Activated naive CD4-positive, alpha-beta T cell treated with anti-CD3 and anti-CD28 coated beads for 36 hours (primary cell): ENCODE data around the gene SGCG. TPM values are rescaled to one million over a fixed set of nuclear protein-coding genes. Genes with fewer than 3 reads are reported as not detected.

Experiments used
- CTCF ChIA-PET: fragments of 350-600 bp; sonication (Branson Sonifier 250); formaldehyde crosslinking; loops from one replicate; lab custom pipeline; 2021; ENCODE audit warnings: antibody characterized with exemption; lab: Charles Lee
- DNase-seq: peaks from one replicate; pipeline ENCODE4 v3.0.0-alpha.2; 2020
- H3K27ac Mint-ChIP-seq: one replicate; pipeline ENCODE4 v1.8.0; 2021; ENCODE audit warnings: mild to moderate bottlenecking, mixed read lengths
- H3K27me3 Mint-ChIP-seq: one replicate; pipeline ENCODE4 v1.8.0; 2021; ENCODE audit warnings: low read depth, mixed read lengths
- H3K36me3 Mint-ChIP-seq: one replicate; pipeline ENCODE4 v1.8.0; 2021; ENCODE audit warnings: low read depth, mixed read lengths
- H3K4me1 Mint-ChIP-seq: one replicate; pipeline ENCODE4 v1.8.0; 2021; ENCODE audit warnings: low read depth, mixed read lengths
- H3K4me3 Mint-ChIP-seq: one replicate; pipeline ENCODE4 v1.8.0; 2021; ENCODE audit warnings: mild to moderate bottlenecking, moderate library complexity, mixed read lengths
- H3K9me3 Mint-ChIP-seq: one replicate; pipeline ENCODE4 v1.8.0; 2021; ENCODE audit warnings: mixed read lengths
- intact Hi-C: fragments of 100-400 bp; cut with micrococcal nuclease; formaldehyde crosslinking; loops from one replicate; pipeline ENCODE4 v1.15.1; 2023
- total RNA-seq, 2 experiments: library from RNA; stranded (reverse); gene quantifications; one replicate each; pipeline ENCODE4 v1.2.3, GENCODE V29; 2021

Gene SGCG
- total RNA-seq, 2 experiments from 2014 or later = not detected

- H3K4me1 Mint-ChIP-seq = peaks cover 11% of the 10 kb centered on the region
- DNase-seq = no peak
- CTCF ChIA-PET = no interaction called here
- intact Hi-C loops = no loop called here
- no peaks in the 10 kb centered on the region for H3K27me3 Mint-ChIP-seq
- H3K4me3 Mint-ChIP-seq = no peak overlapping the region
- H3K9me3 Mint-ChIP-seq = peaks cover 7% of the 10 kb centered on the region
- H3K27ac Mint-ChIP-seq = no peak overlapping the region
- peaks cover 82% of the 10 kb centered on the region for H3K36me3 Mint-ChIP-seq
Measured at GRCh38 chr13:23349161-23349897, 168.6 kb downstream of the SGCG start.

- no peaks in the 10 kb centered on the region for H3K27me3 Mint-ChIP-seq
Measured at GRCh38 chr13:23350009-23350408, 169.2 kb downstream of the SGCG start.

DNA sequence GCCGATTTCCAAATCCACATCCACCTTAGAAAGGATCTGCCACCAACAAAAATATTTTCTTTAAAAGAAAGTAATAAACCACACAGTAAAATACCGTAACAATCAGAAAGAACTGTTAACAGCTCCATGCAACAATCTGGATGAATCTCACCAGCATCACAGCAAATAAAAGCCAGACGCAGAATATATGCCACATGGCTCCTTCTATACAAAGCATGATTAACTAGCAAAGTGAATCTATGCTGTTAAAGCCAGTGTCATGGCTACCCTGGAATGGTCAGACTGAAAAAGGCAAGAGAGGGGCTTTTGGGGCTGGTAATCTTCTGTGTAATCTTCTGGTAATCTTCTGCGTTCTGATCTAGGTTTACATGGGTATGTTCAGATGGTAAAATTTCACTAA is 171.4 kb downstream of the SGCG start:
- H3K27me3 Mint-ChIP-seq = no peaks in the 10 kb centered on the region
- peaks cover 75% of the 10 kb centered on the region for H3K36me3 Mint-ChIP-seq
- no peak overlapping the region for H3K27ac Mint-ChIP-seq
- CTCF ChIA-PET = no interaction called here
- peaks cover 2% of the 10 kb centered on the region for H3K9me3 Mint-ChIP-seq
- DNase-seq = no peak
- intact Hi-C loops = no loop called here
- H3K4me3 Mint-ChIP-seq = no peak overlapping the region
- peaks cover 11% of the 10 kb centered on the region for H3K4me1 Mint-ChIP-seq

More at GRCh38 chr13:23350009-23350408, 169.2 kb downstream of the SGCG start:
- no peak for DNase-seq
- Mint-ChIP-seq H3K27ac (no peak overlapping the region), H3K9me3 (peaks cover 7% of the 10 kb centered on the region), H3K4me3 (no peak overlapping the region), H3K4me1 (peaks cover 11% of the 10 kb centered on the region), H3K36me3 (peaks cover 80% of the 10 kb centered on the region)
- CTCF ChIA-PET = no interaction called here
- intact Hi-C loops = no loop called here

- Mint-ChIP-seq H3K9me3 (no peaks in the 10 kb centered on the region), H3K27ac (no peak overlapping the region), H3K36me3 (peaks cover 64% of the 10 kb centered on the region), H3K4me3 (no peak overlapping the region), H3K4me1 (peaks cover 11% of the 10 kb centered on the region), H3K27me3 (no peaks in the 10 kb centered on the region)
- CTCF ChIA-PET = interaction anchor here (0.6 to 1.2 kb wide), 2 partner anchors 16 to 104 kb away, joined by 3 to 4 read pairs; no protein-coding TSS in a partner anchor
- DNase-seq = no peak
- intact Hi-C loops = no loop called here
Measured at GRCh38 chr13:23354520-23354919, 173.7 kb downstream of the SGCG start.

DNA sequence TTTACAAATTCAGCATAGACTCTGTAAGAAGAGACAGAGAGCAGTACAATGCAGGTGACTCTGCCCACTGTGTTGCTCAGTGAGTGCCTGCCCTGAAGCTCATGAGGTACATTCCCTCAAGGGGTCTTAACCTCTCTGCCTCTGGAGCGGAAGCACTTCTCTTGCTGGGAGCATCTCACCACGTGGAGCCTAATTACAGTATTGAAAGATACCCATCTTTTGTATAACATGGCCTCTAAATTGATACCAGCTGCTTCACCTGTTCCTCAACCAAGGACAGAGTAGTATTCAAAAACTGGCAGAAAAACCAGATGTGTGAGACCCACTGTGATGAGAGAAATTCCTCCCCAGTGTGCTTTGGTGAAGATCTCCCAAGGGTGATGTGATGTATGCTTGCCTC is 175.6 kb downstream of the SGCG start:
- no peaks in the 10 kb centered on the region for H3K9me3 Mint-ChIP-seq
- no peaks in the 10 kb centered on the region for H3K27me3 Mint-ChIP-seq
- CTCF ChIA-PET = no interaction called here
- H3K4me3 Mint-ChIP-seq = no peak overlapping the region
- peaks cover 8% of the 10 kb centered on the region for H3K4me1 Mint-ChIP-seq
- H3K36me3 Mint-ChIP-seq = peaks cover 55% of the 10 kb centered on the region
- no peak overlapping the region for H3K27ac Mint-ChIP-seq
- DNase-seq = no peak
- intact Hi-C loops = no loop called here

- peaks cover 6% of the 10 kb centered on the region for H3K4me1 Mint-ChIP-seq
- H3K27me3 Mint-ChIP-seq = no peaks in the 10 kb centered on the region
- no peak for DNase-seq
- CTCF ChIA-PET = no interaction called here
- intact Hi-C loops = no loop called here
- H3K9me3 Mint-ChIP-seq = no peaks in the 10 kb centered on the region
- no peak overlapping the region for H3K27ac Mint-ChIP-seq
- no peak overlapping the region for H3K4me3 Mint-ChIP-seq
- peaks cover 54% of the 10 kb centered on the region for H3K36me3 Mint-ChIP-seq
Measured at GRCh38 chr13:23357349-23357748, 176.6 kb downstream of the SGCG start.

DNA sequence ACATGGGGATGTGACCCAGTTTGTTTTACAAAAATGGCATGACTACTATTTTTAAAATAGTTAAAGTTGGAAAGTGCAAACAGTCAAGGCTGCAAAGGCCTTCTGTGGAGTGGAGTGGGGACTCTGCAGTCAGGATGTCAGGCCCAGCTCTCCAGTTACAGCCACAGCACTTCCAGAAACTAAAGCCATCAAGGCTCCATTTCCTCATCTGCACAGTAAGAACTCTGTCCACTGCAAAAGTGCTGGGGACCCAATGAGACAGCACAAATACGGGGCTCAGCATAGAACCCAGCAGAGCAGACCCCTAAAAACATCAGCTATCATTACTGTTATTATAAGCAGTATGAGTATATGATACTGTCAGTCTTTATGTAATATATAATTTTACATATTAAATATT is 179.1 kb downstream of the SGCG start:
- intact Hi-C loops = no loop called here
- Mint-ChIP-seq H3K9me3 (no peaks in the 10 kb centered on the region), H3K27ac (no peak overlapping the region), H3K27me3 (no peaks in the 10 kb centered on the region), H3K4me3 (no peak overlapping the region), H3K36me3 (peaks cover 56% of the 10 kb centered on the region), H3K4me1 (peaks cover 2% of the 10 kb centered on the region)
- CTCF ChIA-PET = no interaction called here
- no peak for DNase-seq

DNA sequence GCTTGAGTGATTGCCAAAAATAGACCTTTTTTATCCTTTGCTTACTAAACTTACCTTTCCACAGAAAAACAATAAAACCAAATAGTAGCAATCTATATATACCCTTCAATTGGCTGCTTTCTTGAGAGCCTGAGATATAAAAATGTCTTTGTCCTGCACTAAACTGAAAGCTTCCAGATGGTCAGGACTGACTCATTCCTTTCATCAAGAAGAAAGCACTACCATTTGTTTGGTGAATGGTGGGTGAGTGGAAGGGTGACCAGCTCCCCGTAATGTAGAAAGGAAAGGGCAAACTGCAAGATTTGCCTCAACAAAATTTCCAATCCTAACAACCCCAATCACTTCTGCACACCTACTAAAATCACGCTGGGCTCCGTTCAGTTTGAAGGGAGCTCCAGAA is 184.9 kb downstream of the SGCG start:
- intact Hi-C loops = no loop called here
- H3K27ac Mint-ChIP-seq = no peak overlapping the region
- H3K4me1 Mint-ChIP-seq = peaks cover 3% of the 10 kb centered on the region
- DNase-seq = no peak
- no peaks in the 10 kb centered on the region for H3K9me3 Mint-ChIP-seq
- no peaks in the 10 kb centered on the region for H3K27me3 Mint-ChIP-seq
- CTCF ChIA-PET = no interaction called here
- no peak overlapping the region for H3K4me3 Mint-ChIP-seq
- peaks cover 67% of the 10 kb centered on the region for H3K36me3 Mint-ChIP-seq

DNA sequence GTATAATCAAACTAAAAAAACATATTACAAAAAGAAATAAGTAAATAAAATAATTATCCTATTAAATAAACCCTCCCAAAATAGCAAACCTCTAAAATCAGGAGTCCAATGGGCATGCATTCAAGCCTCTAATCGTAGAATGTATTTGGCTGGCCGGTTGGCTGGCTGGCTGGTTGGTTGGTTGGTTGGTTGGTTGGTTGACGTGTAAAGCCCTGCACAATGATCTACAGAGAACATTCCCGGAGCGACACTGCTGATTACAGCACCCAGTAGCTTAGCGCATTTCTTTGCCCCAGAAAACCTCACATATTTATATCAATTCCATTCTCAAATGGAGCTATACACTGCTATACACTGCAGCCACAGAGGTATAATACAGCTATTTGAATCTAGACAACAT is 187.1 kb downstream of the SGCG start:
- no peak for DNase-seq
- Mint-ChIP-seq H3K4me3 (no peak overlapping the region), H3K4me1 (peaks cover 15% of the 10 kb centered on the region), H3K27me3 (no peaks in the 10 kb centered on the region), H3K36me3 (peaks cover 72% of the 10 kb centered on the region), H3K27ac (no peak overlapping the region), H3K9me3 (no peaks in the 10 kb centered on the region)
- intact Hi-C loops = no loop called here
- CTCF ChIA-PET = interaction anchor here (0.6 kb wide), 1 partner anchor 403 kb away, joined by 3 read pairs; no protein-coding TSS in a partner anchor

GRCh38 chr13:23372264-23372906 is 191.6 kb downstream of the SGCG start:
- Mint-ChIP-seq H3K9me3 (no peaks in the 10 kb centered on the region), H3K27me3 (no peaks in the 10 kb centered on the region), H3K4me1 (peaks cover 43% of the 10 kb centered on the region), H3K4me3 (peak overlapping the region; percentile 6), H3K36me3 (peaks cover 45% of the 10 kb centered on the region), H3K27ac (no peak overlapping the region)
- no peak for DNase-seq
- CTCF ChIA-PET = interaction anchor here (0.6 to 1.0 kb wide), 2 partner anchors 34 to 384 kb away, joined by 3 read pairs; no protein-coding TSS in a partner anchor
- intact Hi-C loops = loop anchor here (10.0 kb wide), 2 partner anchors 1912 to 1918 kb away; partner anchors contain the start of genes MTMR6 and ZDHHC20
